Measurements from ENCODE around the gene XG.

DNA sequence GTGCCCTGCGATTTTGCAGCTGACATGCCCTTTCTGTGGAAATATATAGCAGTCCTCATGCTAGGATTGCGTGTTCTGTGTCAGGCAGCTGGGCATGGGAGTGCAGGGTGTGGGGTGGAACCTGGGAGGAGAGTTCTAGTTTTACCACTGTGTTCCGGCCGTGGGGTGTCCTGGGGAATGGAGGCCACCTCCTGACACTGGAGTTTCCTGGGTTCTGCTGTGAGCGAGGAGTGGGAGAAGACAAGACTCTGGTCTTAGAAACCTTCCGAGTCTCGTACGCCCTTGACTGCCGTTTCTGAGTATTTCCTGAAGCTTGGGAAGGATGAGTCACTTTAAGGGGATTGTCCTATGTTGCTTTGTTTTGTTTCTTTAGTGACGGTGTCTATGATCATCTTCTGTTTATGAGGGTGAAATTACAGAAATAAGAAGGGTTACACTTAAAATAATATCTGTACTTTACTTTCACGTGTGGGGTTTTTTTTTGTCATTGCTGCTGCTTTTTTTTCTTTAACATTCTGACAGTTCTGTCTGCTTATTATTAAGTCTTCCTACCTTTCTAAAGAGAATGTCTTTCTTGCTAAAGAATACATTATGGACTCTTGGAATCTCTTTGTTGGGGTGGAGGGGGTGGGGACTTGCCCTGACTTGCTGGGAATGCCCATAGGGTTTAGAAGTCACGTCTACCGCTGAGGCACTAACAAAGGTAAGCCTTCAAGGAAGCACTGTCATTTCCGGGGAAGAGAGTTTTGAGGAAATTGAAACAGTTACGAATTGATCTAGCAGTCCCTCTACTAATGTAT lies 41.6 kb upstream of the XG start:
- no peak for TF ChIP-seq SOX6 (IDR thresholded peaks at IDR 0.05)
- TF ChIP-seq EP300 (IDR thresholded peaks at IDR 0.05; ENCODE audit: low read length), result no peak
- no peak for TF ChIP-seq MTA1 (IDR thresholded peaks at IDR 0.05; ENCODE audit: borderline replicate concordance)
- no peak for TF ChIP-seq KLF6 (CRISPR knock-in tag; IDR thresholded peaks at IDR 0.05; ENCODE audit: borderline replicate concordance)
- TF ChIP-seq U2AF1 (optimal IDR thresholded peaks at IDR 0.05; ENCODE audit: low read depth, low read length), result no peak
- TF ChIP-seq SIN3A (IDR thresholded peaks at IDR 0.05; ENCODE audit: borderline replicate concordance in 2 of 2, control insufficient read depth in 1 of 2, low read depth in 2 of 2, low read length in 2 of 2), result no peak
- no peak for TF ChIP-seq SREBF1 (IDR thresholded peaks at IDR 0.05; ENCODE audit: borderline replicate concordance, low read depth, low read length)
- no peak for TF ChIP-seq ARID2 (IDR thresholded peaks at IDR 0.05)
